Ishikawa (cell line): ENCODE results near the gene PEPD.

Experiments
- CEBPB ChIP-seq: IDR thresholded peaks from 2 replicates; pipeline ENCODE4 v1.6.1; 2012
- CREB1 ChIP-seq: IDR thresholded peaks from 2 replicates; pipeline ENCODE4 v1.6.1; 2012; ENCODE audit warnings: low read depth
- EGR1 ChIP-seq: IDR thresholded peaks from 2 replicates; pipeline ENCODE4 v1.6.1; 2012
- EP300 ChIP-seq: IDR thresholded peaks from 2 replicates; pipeline ENCODE4 v1.6.1; 2012; ENCODE audit warnings: borderline replicate concordance
- FOXM1 ChIP-seq: IDR thresholded peaks from 2 replicates; pipeline ENCODE4 v1.6.1; 2012; ENCODE audit warnings: low read depth, borderline replicate concordance
- MAX ChIP-seq: IDR thresholded peaks from 2 replicates; pipeline ENCODE4 v1.6.1; 2012
- RAD21 ChIP-seq: IDR thresholded peaks from 2 replicates; pipeline ENCODE4 v1.6.1; 2012; ENCODE audit warnings: low read depth
- REST ChIP-seq: IDR thresholded peaks from 2 replicates; pipeline ENCODE4 v1.6.1; 2012; ENCODE audit warnings: low read depth, mild to moderate bottlenecking
- TAF1 ChIP-seq: IDR thresholded peaks from 2 replicates; pipeline ENCODE4 v1.6.1; 2012; ENCODE audit warnings: low read depth, mild to moderate bottlenecking
- TCF12 ChIP-seq: IDR thresholded peaks from 2 replicates; pipeline ENCODE4 v1.6.1; 2012; ENCODE audit warnings: low read depth
- TEAD4 ChIP-seq: IDR thresholded peaks from 2 replicates; pipeline ENCODE4 v1.6.1; 2012
- USF1 ChIP-seq: IDR thresholded peaks from 2 replicates; pipeline ENCODE4 v1.6.1; 2012
- YY1 ChIP-seq: IDR thresholded peaks from 2 replicates; pipeline ENCODE4 v1.6.1; 2012; ENCODE audit warnings: low read depth
- ZBTB7A ChIP-seq: IDR thresholded peaks from 2 replicates; pipeline ENCODE4 v1.6.1; 2012; ENCODE audit warnings: low read depth

- TF ChIP-seq CEBPB (no peak), USF1 (no peak), MAX (no peak), TCF12 (no peak), TAF1 (no peak), RAD21 (no peak), EP300 (no peak), ZBTB7A (no peak), CREB1 (no peak), REST (no peak), YY1 (no peak), TEAD4 (no peak), FOXM1 (no peak), EGR1 (no peak)
Measured at GRCh38 chr19:33379151-33379829, 142.3 kb downstream of the PEPD start.
